ENCODE measurements around the gene RAB4A.

DNA sequence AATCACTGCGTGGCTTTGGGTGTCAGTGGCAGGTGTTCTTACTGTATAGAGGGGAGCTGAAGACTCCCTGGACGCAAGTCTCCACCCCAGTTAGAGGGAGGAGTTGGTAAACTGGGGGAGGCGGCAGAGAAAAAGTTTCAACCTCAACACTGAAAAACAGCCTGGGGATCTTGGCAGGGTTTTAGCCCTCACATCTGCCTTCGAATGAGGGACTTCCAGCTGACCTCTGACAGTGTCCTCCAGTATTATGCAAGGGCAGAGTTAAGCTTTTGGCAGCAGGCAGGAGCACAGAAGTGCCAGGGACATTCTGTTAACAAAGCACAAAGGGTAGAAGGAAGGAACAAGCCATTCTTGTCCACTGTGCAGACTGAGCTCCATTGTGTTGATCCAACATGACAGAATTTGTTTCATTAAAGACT, 41.2 kb upstream of the RAB4A start:
- TF ChIP-seq, protein P1, sequence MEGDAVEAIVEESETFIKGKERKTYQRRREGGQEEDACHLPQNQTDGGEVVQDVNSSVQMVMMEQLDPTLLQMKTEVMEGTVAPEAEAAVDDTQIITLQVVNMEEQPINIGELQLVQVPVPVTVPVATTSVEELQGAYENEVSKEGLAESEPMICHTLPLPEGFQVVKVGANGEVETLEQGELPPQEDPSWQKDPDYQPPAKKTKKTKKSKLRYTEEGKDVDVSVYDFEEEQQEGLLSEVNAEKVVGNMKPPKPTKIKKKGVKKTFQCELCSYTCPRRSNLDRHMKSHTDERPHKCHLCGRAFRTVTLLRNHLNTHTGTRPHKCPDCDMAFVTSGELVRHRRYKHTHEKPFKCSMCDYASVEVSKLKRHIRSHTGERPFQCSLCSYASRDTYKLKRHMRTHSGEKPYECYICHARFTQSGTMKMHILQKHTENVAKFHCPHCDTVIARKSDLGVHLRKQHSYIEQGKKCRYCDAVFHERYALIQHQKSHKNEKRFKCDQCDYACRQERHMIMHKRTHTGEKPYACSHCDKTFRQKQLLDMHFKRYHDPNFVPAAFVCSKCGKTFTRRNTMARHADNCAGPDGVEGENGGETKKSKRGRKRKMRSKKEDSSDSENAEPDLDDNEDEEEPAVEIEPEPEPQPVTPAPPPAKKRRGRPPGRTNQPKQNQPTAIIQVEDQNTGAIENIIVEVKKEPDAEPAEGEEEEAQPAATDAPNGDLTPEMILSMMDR (IDR thresholded peaks at IDR 0.05), result no peak
- TF ChIP-seq EP300 (IDR thresholded peaks at IDR 0.05) (peak in 1 of 4 donors; percentile 51), POLR2A (IDR thresholded peaks at IDR 0.05) (peak in 1 of 4 donors; percentile 25)

All from upper lobe of left lung (tissue), 4 donors.